Astrocyte (in vitro differentiated cells and primary cell): ENCODE data around the gene KCNH8.

Source experiments
- CTCF ChIP-seq: IDR thresholded peaks from 2 replicates; pipeline ENCODE4 v1.5.1; 2011; ENCODE audit warnings: low read depth, mild to moderate bottlenecking, inconsistent platforms, low read length, moderate library complexity; ENCODE audit not compliant: insufficient read depth
- EZH2 ChIP-seq: IDR thresholded peaks from 2 replicates; pipeline ENCODE4 v1.6.1; 2012; ENCODE audit warnings: mild to moderate bottlenecking, low read length, inconsistent platforms; ENCODE audit not compliant: insufficient read depth

- TF ChIP-seq EZH2 (no peak), CTCF (no peak)
Measured at GRCh38 chr3:19574268-19574667, 426.0 kb downstream of the KCNH8 start.
